IMR-90 (cell line): Measurements from ENCODE around the gene CDC25B. TPM values are rescaled to one million over a fixed set of nuclear protein-coding genes. Genes with fewer than 3 reads are reported as not detected.

Source experiments
- ATAC-seq: fragments of 200-7000 bp; cut with Tn5 transposase; 2 replicates; pipeline ENCODE4 v1.9.1; 2020; ENCODE audit warnings: low read depth, mild to moderate bottlenecking, moderate library complexity
- BruUV-seq: library from RNA; stranded (reverse); fragments of 400-500 nt; replicated peaks from 2 replicates; lab custom pipeline; 2021; lab: Mats Ljungman, UMichigan
- CTCF ChIA-PET: fragments of 300-600 bp; formaldehyde crosslinking; extraction: SDS; loops from one replicate; lab custom pipeline; 2021; ENCODE audit warnings: antibody characterized with exemption; lab: Yijun Ruan, JAX
- POLR2A ChIA-PET: fragments of 300-600 bp; sonication (Branson Sonifier 250); formaldehyde crosslinking; loops from one replicate; lab custom pipeline; 2022; ENCODE audit warnings: antibody characterized with exemption; ENCODE audit not compliant: unreplicated experiment; lab: Charles Lee
- DNase-seq: peaks from one replicate; pipeline ENCODE4 v3.0.0; 2013
- H2AFZ ChIP-seq: replicated peaks from 2 replicates; pipeline ENCODE3; 2013; ENCODE audit warnings: low read length, mild to moderate bottlenecking; ENCODE audit not compliant: poor library complexity
- H2AK5ac ChIP-seq: 2 replicates; pipeline ENCODE4 v1.6.1; 2013; ENCODE audit warnings: low read depth, low read length, inconsistent platforms
- H2AK9ac ChIP-seq: replicated peaks from 2 replicates; pipeline ENCODE3; 2013; ENCODE audit warnings: mild to moderate bottlenecking, low read depth, low read length, moderate library complexity; ENCODE audit not compliant: poor library complexity
- H2BK120ac ChIP-seq: 2 replicates; pipeline ENCODE4 v1.6.1; 2013; ENCODE audit warnings: low read depth, low read length, inconsistent platforms
- H2BK15ac ChIP-seq: 3 replicates; pipeline ENCODE4 v1.6.1; 2013; ENCODE audit warnings: low read depth, low read length, inconsistent platforms
- H2BK20ac ChIP-seq: 2 replicates; pipeline ENCODE4 v1.6.1; 2013; ENCODE audit warnings: low read depth, mild to moderate bottlenecking, inconsistent platforms, low read length, moderate library complexity
- H2BK5ac ChIP-seq: 2 replicates; pipeline ENCODE4 v1.6.1; 2013; ENCODE audit warnings: mild to moderate bottlenecking, low read depth, low read length, inconsistent platforms; ENCODE audit not compliant: poor library complexity, severe bottlenecking
- H3K14ac ChIP-seq: replicated peaks from 2 replicates; pipeline ENCODE4 v1.6.1; 2013; ENCODE audit warnings: low read depth, low read length, inconsistent platforms
- H3K18ac ChIP-seq: 2 replicates; pipeline ENCODE4 v1.6.1; 2013; ENCODE audit warnings: low read depth, low read length, control low read depth
- H3K23ac ChIP-seq: 2 replicates; pipeline ENCODE4 v1.6.1; 2013; ENCODE audit warnings: low read depth, low read length, inconsistent platforms
- H3K27ac ChIP-seq: 2 replicates; pipeline ENCODE4 v1.5.1; 2013; ENCODE audit warnings: mild to moderate bottlenecking, control low read depth, low read length; ENCODE audit not compliant: insufficient read depth
- H3K27me3 ChIP-seq: 2 replicates; pipeline ENCODE4 v1.6.1; 2013; ENCODE audit warnings: low read length; ENCODE audit not compliant: control insufficient read depth, insufficient read depth
- H3K36me3 ChIP-seq: 2 replicates; pipeline ENCODE4 v1.6.1; 2013; ENCODE audit warnings: low read length, mixed read lengths; ENCODE audit not compliant: control insufficient read depth, insufficient read depth
- H3K4ac ChIP-seq: 2 replicates; pipeline ENCODE4 v1.6.1; 2013; ENCODE audit warnings: low read depth, low read length, inconsistent platforms
- H3K4me1 ChIP-seq: 2 replicates; pipeline ENCODE4 v1.6.1; 2013; ENCODE audit warnings: low read length, mixed read lengths; ENCODE audit not compliant: control insufficient read depth, insufficient read depth
- H3K4me2 ChIP-seq: 2 replicates; pipeline ENCODE4 v1.6.1; 2013; ENCODE audit warnings: low read depth, mild to moderate bottlenecking, control low read depth, low read length, moderate library complexity
- H3K4me3 ChIP-seq: 2 replicates; pipeline ENCODE4 v1.5.1; 2013; ENCODE audit warnings: low read depth, mild to moderate bottlenecking, control low read depth, low read length, moderate library complexity; ENCODE audit not compliant: insufficient read depth
- H3K56ac ChIP-seq: 2 replicates; pipeline ENCODE4 v1.6.1; 2013; ENCODE audit warnings: low read length, inconsistent platforms; ENCODE audit not compliant: insufficient read depth; ENCODE audit errors: extremely low read depth
- H3K79me1 ChIP-seq, 2 experiments: 2 replicates each; pipeline ENCODE4 v1.6.1; 2013; ENCODE audit warnings: low read length in 2 of 2, inconsistent platforms in 1 of 2, low read depth in 1 of 2
- H3K9ac ChIP-seq: 2 replicates; pipeline ENCODE4 v1.6.1; 2013; ENCODE audit warnings: low read depth, low read length, control low read depth
- H3K9me1 ChIP-seq: 2 replicates; pipeline ENCODE4 v1.6.1; 2013; ENCODE audit warnings: low read length, inconsistent platforms; ENCODE audit not compliant: insufficient read depth
- H3K9me3 ChIP-seq: 2 replicates; pipeline ENCODE4 v1.6.1; 2013; ENCODE audit warnings: low read length; ENCODE audit not compliant: control insufficient read depth, insufficient read depth
- H4K20me1 ChIP-seq: 2 replicates; pipeline ENCODE4 v1.6.1; 2013; ENCODE audit warnings: low read length, inconsistent platforms; ENCODE audit not compliant: insufficient read depth
- H4K5ac ChIP-seq: 2 replicates; pipeline ENCODE4 v1.6.1; 2013; ENCODE audit warnings: mild to moderate bottlenecking, low read depth, low read length, control low read depth
- H4K8ac ChIP-seq, 2 experiments: 2 replicates each; pipeline ENCODE4 v1.6.1; 2013; ENCODE audit warnings: low read depth in 2 of 2, low read length in 2 of 2, control low read depth in 1 of 2, inconsistent platforms in 1 of 2
- H4K91ac ChIP-seq: 2 replicates; pipeline ENCODE4 v1.6.1; 2013; ENCODE audit warnings: low read depth, low read length, inconsistent platforms; ENCODE audit not compliant: insufficient read depth
- BHLHE40 ChIP-seq: fragments of 150-350 bp; IDR thresholded peaks from 2 replicates; pipeline ENCODE4 v1.6.1; 2016; ENCODE audit warnings: mild to moderate bottlenecking, low read depth, low read length
- CEBPB ChIP-seq: IDR thresholded peaks from 2 replicates; pipeline ENCODE4 v1.6.1; 2012; ENCODE audit warnings: low read depth, low read length, improper control_type of control experiment
- CHD1 ChIP-seq: IDR thresholded peaks from 2 replicates; pipeline ENCODE4 v1.6.1; 2012; ENCODE audit warnings: low read depth, low read length, improper control_type of control experiment
- FOS ChIP-seq: fragments of 150-350 bp; IDR thresholded peaks from 2 replicates; pipeline ENCODE4 v1.6.1; 2016; ENCODE audit warnings: low read depth, low read length
- MAFK ChIP-seq: IDR thresholded peaks from 2 replicates; pipeline ENCODE4 v1.6.1; 2012; ENCODE audit warnings: low read depth, low read length, improper control_type of control experiment
- MAZ ChIP-seq: IDR thresholded peaks from 2 replicates; pipeline ENCODE4 v1.6.1; 2012; ENCODE audit warnings: low read depth, mild to moderate bottlenecking, low read length, improper control_type of control experiment, moderate library complexity, borderline replicate concordance
- MXI1 ChIP-seq: IDR thresholded peaks from 2 replicates; pipeline ENCODE4 v1.6.1; 2012; ENCODE audit warnings: low read depth, mild to moderate bottlenecking, low read length, moderate library complexity, borderline replicate concordance
- NFE2L2 ChIP-seq: fragments of 150-350 bp; IDR thresholded peaks from 2 replicates; pipeline ENCODE4 v1.6.1; 2016; ENCODE audit warnings: low read depth, mild to moderate bottlenecking, low read length
- POLR2A ChIP-seq: IDR thresholded peaks from 2 replicates; pipeline ENCODE4 v1.6.1; 2012; ENCODE audit warnings: mild to moderate bottlenecking, low read depth, low read length
- RAD21 ChIP-seq: IDR thresholded peaks from 2 replicates; pipeline ENCODE4 v1.6.1; 2012; ENCODE audit warnings: low read length, improper control_type of control experiment
- RCOR1 ChIP-seq: IDR thresholded peaks from 2 replicates; pipeline ENCODE4 v1.6.1; 2012; ENCODE audit warnings: mild to moderate bottlenecking, low read length, improper control_type of control experiment; ENCODE audit not compliant: insufficient replicate concordance
- RFX5 ChIP-seq: IDR thresholded peaks from 2 replicates; pipeline ENCODE4 v1.8.0; 2012; ENCODE audit warnings: low read depth, mild to moderate bottlenecking, low read length, moderate library complexity
- SMC3 ChIP-seq: fragments of 150-350 bp; IDR thresholded peaks from 2 replicates; pipeline ENCODE4 v1.6.1; 2016; ENCODE audit warnings: low read depth, mild to moderate bottlenecking, antibody characterized with exemption, low read length, moderate library complexity
- USF2 ChIP-seq: fragments of 150-350 bp; IDR thresholded peaks from 2 replicates; pipeline ENCODE4 v1.6.1; 2017; ENCODE audit warnings: mild to moderate bottlenecking, antibody characterized with exemption, low read length, low read depth
- WGBS, 2 experiments: methylation state at CpG; one replicate each; pipeline versions ENCODE4 v1.1.5 to v1.1.7; 2013; ENCODE audit warnings: missing lambda C conversion rate in 2 of 2; ENCODE audit not compliant: insufficient read length in 1 of 2; ENCODE audit errors: extremely low coverage in 2 of 2; 5-methylcytosine and 5-hydroxymethylcytosine counted together
- dilution Hi-C: fragments of 300-500 bp; cut with HindIII; formaldehyde crosslinking; loops from one replicate; pipeline ENCODE4 v1.14.3; 2018; ENCODE audit warnings: low sequenced_read_pairs; ENCODE audit not compliant: unreplicated experiment
- in situ Hi-C: fragments of 300-500 bp; cut with MboI; formaldehyde crosslinking; loops from 3 replicates; pipeline ENCODE4 v1.14.3; 2019; ENCODE audit warnings: low sequenced_read_pairs, inconsistent platforms, mixed read lengths
- intact Hi-C: fragments of 100-400 bp; cut with micrococcal nuclease; formaldehyde crosslinking; loops from 2 replicates; pipeline ENCODE4 v1.10.0; 2022
- polyA plus RNA-seq, 3 experiments: library from polyadenylated mRNA; depleted of rRNA; stranded (reverse); fragments of >200 nt; gene quantifications; 2 replicates each; pipeline ENCODE4 v1.2.3, GENCODE V29; 2012; ENCODE audit warnings: low replicate concordance in 1 of 3
- total RNA-seq: library from RNA; depleted of rRNA; stranded (reverse); fragments of >200 nt; gene quantifications from 2 replicates; pipeline ENCODE4 v1.2.3, GENCODE V29; 2012
- TF ChIP-seq, protein P1 (sequence below): conservative IDR thresholded peaks from 2 replicates; pipeline ENCODE4 v1.5.1; 2012; ENCODE audit warnings: mild to moderate bottlenecking, low read depth, low read length, improper control_type of control experiment
- TF ChIP-seq, protein P2 (sequence below): fragments of 150-350 bp; IDR thresholded peaks from 2 replicates; pipeline ENCODE4 v1.6.1; 2016; ENCODE audit warnings: low read depth, mild to moderate bottlenecking, low read length, moderate library complexity, borderline replicate concordance

CDC25B gene
- total and polyA plus RNA-seq, 2 of the 4 experiments (the other 2 are of a cell fraction) = 14.5 to 50.5 TPM

GRCh38 chr20:3747471-3747870, 48.6 kb upstream of the CDC25B start:
- H2BK120ac ChIP-seq = no peak overlapping the region
- no peak overlapping the region for H3K14ac ChIP-seq
- no peaks in the 10 kb centered on the region for H3K4me1 ChIP-seq
- H2AK5ac ChIP-seq = no peak overlapping the region
- peaks cover 12% of the 10 kb centered on the region for H3K27me3 ChIP-seq
- no peak overlapping the region for H2BK20ac ChIP-seq
- H3K56ac ChIP-seq = no peak overlapping the region
- no peak overlapping the region for H3K9ac ChIP-seq
- H2AK9ac ChIP-seq = no peak overlapping the region
- in situ Hi-C loops (no loop called here), intact Hi-C loops (no loop called here), dilution Hi-C loops (no loop called here)
- H3K4me2 ChIP-seq = no peak overlapping the region
- no peaks in the 10 kb centered on the region for H3K79me1 ChIP-seq
- H3K27ac ChIP-seq = no peak overlapping the region
- CTCF ChIA-PET = interaction anchor here (0.5 kb wide), 1 partner anchor 11 kb away, joined by 3 read pairs; no protein-coding TSS in a partner anchor
- no peak for TF ChIP-seq USF2
- TF ChIP-seq CHD1 = no peak
- no peak for TF ChIP-seq BHLHE40
- no peak for TF ChIP-seq RCOR1
- no peak for TF ChIP-seq SMC3
- TF ChIP-seq CEBPB = no peak
- TF ChIP-seq, protein P1, sequence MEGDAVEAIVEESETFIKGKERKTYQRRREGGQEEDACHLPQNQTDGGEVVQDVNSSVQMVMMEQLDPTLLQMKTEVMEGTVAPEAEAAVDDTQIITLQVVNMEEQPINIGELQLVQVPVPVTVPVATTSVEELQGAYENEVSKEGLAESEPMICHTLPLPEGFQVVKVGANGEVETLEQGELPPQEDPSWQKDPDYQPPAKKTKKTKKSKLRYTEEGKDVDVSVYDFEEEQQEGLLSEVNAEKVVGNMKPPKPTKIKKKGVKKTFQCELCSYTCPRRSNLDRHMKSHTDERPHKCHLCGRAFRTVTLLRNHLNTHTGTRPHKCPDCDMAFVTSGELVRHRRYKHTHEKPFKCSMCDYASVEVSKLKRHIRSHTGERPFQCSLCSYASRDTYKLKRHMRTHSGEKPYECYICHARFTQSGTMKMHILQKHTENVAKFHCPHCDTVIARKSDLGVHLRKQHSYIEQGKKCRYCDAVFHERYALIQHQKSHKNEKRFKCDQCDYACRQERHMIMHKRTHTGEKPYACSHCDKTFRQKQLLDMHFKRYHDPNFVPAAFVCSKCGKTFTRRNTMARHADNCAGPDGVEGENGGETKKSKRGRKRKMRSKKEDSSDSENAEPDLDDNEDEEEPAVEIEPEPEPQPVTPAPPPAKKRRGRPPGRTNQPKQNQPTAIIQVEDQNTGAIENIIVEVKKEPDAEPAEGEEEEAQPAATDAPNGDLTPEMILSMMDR = no peak
- no peak for TF ChIP-seq NFE2L2
- no peak for TF ChIP-seq RAD21
- no peak for TF ChIP-seq RFX5
- TF ChIP-seq POLR2A = no peak
- TF ChIP-seq FOS = no peak
- TF ChIP-seq MXI1 = no peak
- no peak for TF ChIP-seq MAZ
- TF ChIP-seq MAFK = no peak
- TF ChIP-seq, protein P2, sequence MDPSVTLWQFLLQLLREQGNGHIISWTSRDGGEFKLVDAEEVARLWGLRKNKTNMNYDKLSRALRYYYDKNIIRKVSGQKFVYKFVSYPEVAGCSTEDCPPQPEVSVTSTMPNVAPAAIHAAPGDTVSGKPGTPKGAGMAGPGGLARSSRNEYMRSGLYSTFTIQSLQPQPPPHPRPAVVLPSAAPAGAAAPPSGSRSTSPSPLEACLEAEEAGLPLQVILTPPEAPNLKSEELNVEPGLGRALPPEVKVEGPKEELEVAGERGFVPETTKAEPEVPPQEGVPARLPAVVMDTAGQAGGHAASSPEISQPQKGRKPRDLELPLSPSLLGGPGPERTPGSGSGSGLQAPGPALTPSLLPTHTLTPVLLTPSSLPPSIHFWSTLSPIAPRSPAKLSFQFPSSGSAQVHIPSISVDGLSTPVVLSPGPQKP = no peak
- no peak overlapping the region for H4K91ac ChIP-seq
- no peak overlapping the region for H3K23ac ChIP-seq
- H3K4ac ChIP-seq = no peak overlapping the region
- no peak overlapping the region for H3K18ac ChIP-seq
- no peak overlapping the region for H4K5ac ChIP-seq
- H2BK15ac ChIP-seq = no peak overlapping the region
- no peak for DNase-seq
- H3K4me3 ChIP-seq = no peak overlapping the region
- H2BK5ac ChIP-seq = no peak overlapping the region
- H3K36me3 ChIP-seq = peaks cover 2% of the 10 kb centered on the region
- POLR2A ChIA-PET = no interaction called here
- H4K8ac ChIP-seq = no peak overlapping the region
- WGBS, 2 experiments = 100% methylated on average over 1 of the region's 2 CpGs; no CpG with 5 or more reads in 1 of the 2 experiments
- H4K20me1 ChIP-seq = 0 out of 2 replicates have a peak, but pooled peaks cover under 1% of the 10 kb centered on the region
- H3K9me1 ChIP-seq = no peaks in the 10 kb centered on the region
- no peak overlapping the region for H2AFZ ChIP-seq
- BruUV-seq = no TSS peak
- no peak for ATAC-seq
- no peaks in the 10 kb centered on the region for H3K9me3 ChIP-seq
